Femur (tissue), 1 donor: Measurements from ENCODE around the gene NKX1-1.

Experiments used
- DNase-seq: peaks from one replicate; pipeline ENCODE4 v3.0.0-alpha.2; 2017

Gene NKX1-1

DNA sequence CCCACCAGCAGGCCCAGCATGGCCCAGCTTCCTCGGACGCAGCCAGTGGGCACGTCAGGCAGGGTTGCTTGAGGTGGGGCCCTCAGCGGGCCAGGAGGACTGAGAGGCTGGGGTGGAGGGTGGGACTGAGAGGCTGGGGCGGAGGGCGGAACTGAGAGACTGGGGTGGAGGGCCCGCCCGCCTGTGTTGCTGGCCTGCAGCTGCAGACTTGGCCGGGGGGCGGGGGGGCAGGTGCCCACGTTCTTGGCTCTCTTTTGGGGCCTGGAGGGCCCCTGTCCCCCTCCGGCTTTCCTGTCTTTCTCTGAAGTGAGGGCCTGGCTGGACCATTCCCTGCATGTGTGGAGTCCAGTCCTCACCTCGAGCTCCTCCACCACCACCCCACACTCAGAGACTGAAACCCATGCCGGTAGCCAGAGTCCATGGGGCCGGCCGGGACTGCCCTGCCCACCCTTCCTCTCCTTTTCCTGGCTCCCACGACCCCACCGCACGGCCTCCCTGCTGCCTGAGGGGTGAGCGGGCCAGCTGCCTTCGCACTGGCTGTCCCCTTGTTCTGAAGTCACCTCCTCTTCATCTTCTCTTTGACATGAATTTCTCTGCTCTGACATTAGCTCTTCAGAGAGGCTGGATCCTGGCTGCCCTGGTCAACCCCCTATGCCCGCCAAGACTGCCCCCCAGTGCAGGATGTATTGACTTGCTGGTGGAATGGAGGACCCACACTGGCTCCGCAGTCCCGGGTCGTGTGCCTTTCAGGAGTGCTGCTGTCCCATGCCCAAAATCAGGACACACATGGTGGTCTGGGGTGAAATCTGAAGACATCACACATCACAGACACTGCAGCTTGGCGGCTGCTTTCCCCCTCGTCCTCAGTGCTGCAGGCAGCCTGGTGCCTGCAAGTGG is 10.1 kb upstream of the NKX1-1 start:
- DNase-seq: peak; percentile 8

- DNase-seq: no peak
Observed at GRCh38 chr4:1415681-1415981, 9.4 kb upstream of the NKX1-1 start.

DNA sequence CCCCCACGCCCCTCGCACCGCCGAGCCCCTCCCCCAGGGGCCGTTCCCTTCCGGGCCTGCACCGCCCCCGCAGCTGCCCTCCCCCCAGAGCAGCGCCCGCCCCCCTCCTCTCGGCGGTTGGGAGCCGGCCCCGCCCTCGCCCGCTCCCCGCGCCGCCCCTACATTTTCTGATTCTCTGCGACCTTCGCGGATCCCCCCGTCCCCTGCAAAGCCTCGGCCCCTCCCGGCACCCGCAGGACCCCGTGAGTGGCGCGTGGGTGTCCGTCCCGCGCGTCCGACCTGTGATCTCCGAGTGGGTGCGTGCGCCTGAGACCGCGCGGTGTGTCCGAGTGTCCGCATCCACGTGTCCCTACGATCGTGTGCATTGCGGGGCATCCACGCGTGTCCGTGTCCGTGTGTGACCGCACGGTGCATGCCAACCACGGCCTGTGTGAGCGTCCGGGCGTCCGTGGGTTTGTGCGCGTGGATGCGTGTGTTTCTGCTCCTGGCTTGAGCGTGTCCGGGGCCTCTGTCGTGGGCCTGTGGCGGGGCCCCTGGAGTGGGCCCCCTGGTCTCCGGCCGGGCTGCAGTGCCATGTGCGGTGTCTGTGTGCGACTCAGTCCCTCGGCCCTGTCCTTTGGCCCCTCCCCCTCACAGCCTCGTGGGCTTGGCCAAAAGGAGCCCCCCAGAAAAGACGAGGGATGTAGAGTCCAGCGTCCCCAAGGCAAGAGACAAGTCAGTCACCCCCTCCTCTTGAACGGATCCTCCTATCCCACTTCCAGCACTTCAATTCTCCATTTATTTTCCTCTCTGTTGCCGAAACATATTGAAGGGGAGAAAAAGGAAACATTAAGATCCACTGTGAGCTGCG is 8.8 kb upstream of the NKX1-1 start:
- no peak for DNase-seq

- no peak for DNase-seq
Observed at GRCh38 chr4:1413687-1414479, 7.6 kb upstream of the NKX1-1 start.

- DNase-seq: no peak
Observed at GRCh38 chr4:1413204-1413663, 7.0 kb upstream of the NKX1-1 start.

DNA sequence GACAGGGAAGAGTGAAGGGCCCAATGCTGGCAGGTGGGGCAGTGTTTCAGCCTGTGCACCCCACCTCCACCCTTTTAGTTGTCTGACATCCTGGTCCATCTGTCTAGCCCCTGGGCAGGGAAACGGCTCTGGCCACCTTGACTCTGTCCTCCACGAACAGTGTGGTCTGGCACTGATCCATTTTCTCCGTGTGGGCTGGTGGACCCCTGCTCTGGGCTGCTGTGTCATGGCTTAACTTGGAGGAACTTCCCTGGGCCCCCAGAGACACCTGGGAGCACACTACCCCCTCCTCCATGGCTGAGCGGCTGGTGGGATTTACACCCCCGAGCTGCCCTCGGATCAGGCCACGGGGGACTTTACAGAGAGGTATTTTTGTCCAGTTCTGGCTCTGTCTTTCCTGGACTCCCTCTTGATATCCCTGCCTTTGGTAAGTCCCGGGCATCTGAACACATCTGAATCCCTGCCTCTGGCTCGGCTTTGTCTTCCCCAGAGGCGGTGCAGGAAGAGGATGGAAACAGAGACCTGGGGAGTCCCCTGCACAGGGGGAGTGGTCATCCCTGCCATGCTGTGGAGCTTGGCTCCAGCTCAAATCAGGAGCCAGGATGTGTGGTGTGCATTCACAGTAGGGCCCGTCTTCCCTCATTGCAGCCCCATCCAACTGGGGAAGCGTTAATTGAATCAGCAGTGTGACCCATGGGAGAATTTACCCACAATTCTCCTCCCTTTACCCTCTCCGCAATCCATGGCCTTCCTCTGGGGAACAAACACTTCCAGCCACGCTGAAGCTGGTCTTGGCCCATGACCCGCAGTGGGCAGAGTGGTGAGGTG is 6.3 kb upstream of the NKX1-1 start:
- no peak for DNase-seq

GRCh38 chr4:1411436-1412375 is 5.5 kb upstream of the NKX1-1 start:
- no peak for DNase-seq

DNA sequence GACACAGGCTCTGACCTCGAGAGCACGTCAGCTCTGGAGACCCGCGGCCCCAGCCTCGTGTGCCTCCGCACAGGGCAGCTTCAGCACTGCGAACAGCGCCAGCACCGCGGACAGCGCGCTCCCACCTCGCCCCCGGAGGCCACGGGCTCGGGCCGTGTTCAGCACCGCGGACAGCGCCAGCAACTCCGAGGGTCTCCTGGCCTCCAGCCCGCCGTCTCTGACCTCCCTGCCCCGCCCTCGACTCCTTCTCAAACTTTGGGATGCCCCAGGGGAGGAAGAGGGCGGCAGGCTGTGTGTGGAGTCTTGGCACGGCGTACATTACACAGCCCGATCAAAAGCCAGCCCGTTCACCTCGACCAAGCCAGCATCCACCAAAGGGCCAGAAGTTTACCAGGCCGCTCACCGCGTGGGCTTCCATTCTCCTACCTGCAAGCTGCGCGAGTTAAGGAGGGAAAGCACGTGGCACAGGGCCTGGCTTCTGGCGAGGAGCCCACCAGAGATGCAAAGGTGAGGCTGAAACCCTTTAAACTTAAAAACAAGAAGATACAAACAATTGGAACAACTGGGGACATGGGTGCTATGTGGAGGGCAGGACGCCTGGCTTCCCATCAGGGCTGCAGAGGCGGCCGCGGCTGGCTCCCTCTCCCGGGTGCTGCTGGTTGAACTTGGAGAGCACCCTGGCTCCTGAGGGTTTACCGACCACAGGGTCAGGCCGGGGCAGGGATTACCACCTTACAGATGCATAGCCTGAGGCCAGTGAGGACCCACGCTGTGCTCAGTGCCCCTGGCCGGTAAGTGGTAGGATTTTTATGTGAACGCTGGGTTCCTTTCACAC is 4.5 kb upstream of the NKX1-1 start:
- peak; percentile 83 for DNase-seq

- no peak for DNase-seq
Observed at GRCh38 chr4:1409491-1410425, 3.5 kb upstream of the NKX1-1 start.

GRCh38 chr4:1409079-1409478 is 2.8 kb upstream of the NKX1-1 start:
- no peak for DNase-seq

- no peak for DNase-seq
Observed at GRCh38 chr4:1408418-1408817, 2.2 kb upstream of the NKX1-1 start.

DNA sequence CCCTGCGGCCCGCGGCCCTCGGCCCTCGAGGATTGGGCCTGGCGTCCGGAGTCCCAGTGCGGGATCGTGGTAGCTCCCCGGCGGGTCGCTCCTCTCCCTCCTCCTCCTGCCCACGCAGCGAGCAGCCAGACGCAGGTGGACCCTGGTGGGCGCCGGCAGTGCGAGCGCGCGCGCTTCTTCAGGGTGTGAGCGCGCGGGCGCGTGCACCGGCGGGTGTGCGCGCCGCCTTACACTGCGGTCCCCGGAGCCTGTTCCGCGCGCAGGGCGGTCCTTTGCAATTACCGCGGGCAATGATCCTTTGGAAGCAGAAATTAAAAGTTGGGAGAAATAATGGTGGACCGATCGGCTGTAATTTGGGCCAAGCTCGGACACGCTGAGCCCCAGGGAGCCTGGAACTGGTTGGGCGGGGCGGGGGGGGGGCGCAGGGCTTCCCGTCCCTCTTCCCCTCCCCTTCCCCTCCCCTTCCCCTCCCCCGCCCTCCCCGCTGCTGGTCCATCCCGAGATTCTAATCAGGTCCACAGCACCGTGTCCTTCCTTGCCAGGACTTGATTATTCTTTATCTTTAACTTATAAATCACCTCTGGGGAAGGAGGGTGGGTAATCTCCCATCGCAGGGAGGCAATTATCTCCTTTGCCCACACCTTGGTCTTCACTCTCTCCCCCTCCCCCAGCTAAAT is 1.6 kb upstream of the NKX1-1 start:
- DNase-seq: no peak

GRCh38 chr4:1406981-1407656 is 877 bp upstream of the NKX1-1 start:
- no peak for DNase-seq

GRCh38 chr4:1405636-1406393 is 427 bp downstream of the NKX1-1 start:
- DNase-seq: no peak

DNA sequence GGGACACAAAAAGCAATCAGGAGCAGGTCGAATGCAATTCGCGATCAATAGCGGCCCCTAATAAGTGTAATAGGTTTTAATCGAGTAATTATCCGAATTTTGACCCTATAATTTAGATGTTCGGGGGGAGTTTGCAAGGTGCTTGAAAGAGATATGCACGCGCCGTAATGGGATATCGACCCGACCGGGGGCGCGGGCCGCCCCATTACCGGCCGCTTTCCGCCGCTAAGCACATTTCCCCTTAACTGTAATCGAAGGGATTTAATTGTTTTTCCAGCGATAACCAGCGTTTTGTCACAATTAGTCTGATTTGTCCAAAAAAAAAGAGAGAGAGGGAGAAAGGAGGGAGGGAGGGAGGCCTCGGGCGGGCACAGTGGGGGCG is 997 bp downstream of the NKX1-1 start:
- no peak for DNase-seq

DNA sequence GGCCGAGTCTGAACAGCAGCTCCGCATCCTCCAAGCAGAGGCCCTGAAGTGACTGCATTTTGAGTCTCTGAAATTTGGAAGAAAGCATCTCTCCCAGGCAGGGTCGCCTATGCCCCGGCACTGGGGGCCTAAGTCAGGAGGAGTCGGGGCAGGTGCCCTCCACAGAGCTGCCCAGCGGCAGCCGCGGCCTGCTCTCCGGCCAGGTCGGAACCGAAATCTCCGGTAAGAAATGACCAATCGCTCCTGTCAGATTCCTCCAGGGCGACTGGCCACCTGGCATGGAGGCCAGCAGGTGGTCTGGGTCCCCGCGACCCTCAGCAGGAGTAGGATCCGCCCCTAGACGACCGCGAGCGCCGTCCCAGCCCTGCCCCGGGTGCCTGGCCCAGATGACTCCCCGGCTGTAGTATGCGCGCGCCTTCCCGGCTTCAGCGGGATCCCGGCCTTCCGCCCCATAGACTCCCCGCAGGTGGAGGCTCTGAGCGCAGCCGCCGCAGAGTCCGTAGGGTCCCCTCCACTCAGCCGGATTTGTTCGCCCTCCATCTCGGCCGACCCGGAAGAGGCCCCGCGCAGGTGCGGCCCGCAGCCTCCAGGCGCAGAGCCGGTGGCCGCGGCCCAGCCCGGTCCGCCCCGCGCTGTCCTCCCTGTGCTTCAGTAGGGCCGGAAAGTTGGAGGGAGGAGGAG is 1.5 kb downstream of the NKX1-1 start:
- DNase-seq: no peak
